OCI-LY3 (cell line): ENCODE data around the gene AXIN1.

Experiments
- H2AFZ ChIP-seq: fragments of 200-600, 300-600 bp; shearing (Covaris generic); 2 replicates; pipeline ENCODE4 v1.6.0; 2014; ENCODE audit warnings: antibody characterized with exemption, low read depth, low read length
- H3K27ac ChIP-seq: fragments of 200-600, 300-600 bp; sonication (generic); 2 replicates; pipeline ENCODE4 v1.5.1; 2014; ENCODE audit warnings: mild to moderate bottlenecking, low read length, moderate library complexity, mixed read lengths
- H3K27me3 ChIP-seq: fragments of 200-600, 300-600 bp; sonication (generic); 2 replicates; pipeline ENCODE4 v1.6.1; 2014; ENCODE audit warnings: low read depth, low read length, mixed read lengths
- H3K36me3 ChIP-seq: fragments of 200-600, 300-600 bp; sonication (generic); replicated peaks from 2 replicates; pipeline ENCODE3; 2014; ENCODE audit warnings: low read depth, low read length, mixed read lengths
- H3K4me1 ChIP-seq: fragments of 300-600, 200-600 bp; sonication (generic); 2 replicates; pipeline ENCODE4 v1.6.1; 2014; ENCODE audit warnings: low read length, mixed read lengths
- H3K4me2 ChIP-seq: fragments of 200-600, 300-600 bp; sonication (generic); 2 replicates; pipeline ENCODE4 v1.6.1; 2014; ENCODE audit warnings: low read length, mixed read lengths
- H3K4me3 ChIP-seq: fragments of 300-600, 200-600 bp; sonication (generic); 2 replicates; pipeline ENCODE4 v1.5.1; 2014; ENCODE audit warnings: antibody characterized with exemption, mild to moderate bottlenecking, low read length, moderate library complexity
- H3K79me2 ChIP-seq: fragments of 300-600, 200-600 bp; shearing (Covaris generic); 2 replicates; pipeline ENCODE4 v1.6.1; 2014; ENCODE audit warnings: mild to moderate bottlenecking, low read length, mixed read lengths
- H3K9ac ChIP-seq: fragments of 300-600, 200-600 bp; shearing (Covaris generic); 2 replicates; pipeline ENCODE4 v1.6.0; 2014; ENCODE audit warnings: mild to moderate bottlenecking, low read length, moderate library complexity
- H3K9me3 ChIP-seq: fragments of 200-600, 300-600 bp; shearing (Covaris generic); 2 replicates; pipeline ENCODE4 v1.6.1; 2014; ENCODE audit warnings: low read length, mixed read lengths; ENCODE audit not compliant: insufficient read depth
- H4K20me1 ChIP-seq: fragments of 200-600, 300-600 bp; sonication (generic); 2 replicates; pipeline ENCODE4 v1.6.1; 2016; ENCODE audit warnings: low read length, mixed read lengths; ENCODE audit not compliant: insufficient read depth
- EZH2phosphoT487 ChIP-seq: fragments of 200-600 bp; shearing (Covaris generic); IDR thresholded peaks from 2 replicates; pipeline ENCODE4 v1.6.1; 2018; ENCODE audit warnings: antibody characterized with exemption, mixed run types, low read depth
- TF ChIP-seq, protein P1 (sequence below): fragments of 200-600, 300-600 bp; sonication (generic); IDR thresholded peaks from 2 replicates; pipeline ENCODE4 v1.5.1; 2014; ENCODE audit warnings: antibody characterized with exemption, low read length, low read depth

AXIN1 gene

GRCh38 chr16:296806-297510 is 55.6 kb downstream of the AXIN1 start:
- no peak for TF ChIP-seq EZH2phosphoT487
- TF ChIP-seq, protein P1, sequence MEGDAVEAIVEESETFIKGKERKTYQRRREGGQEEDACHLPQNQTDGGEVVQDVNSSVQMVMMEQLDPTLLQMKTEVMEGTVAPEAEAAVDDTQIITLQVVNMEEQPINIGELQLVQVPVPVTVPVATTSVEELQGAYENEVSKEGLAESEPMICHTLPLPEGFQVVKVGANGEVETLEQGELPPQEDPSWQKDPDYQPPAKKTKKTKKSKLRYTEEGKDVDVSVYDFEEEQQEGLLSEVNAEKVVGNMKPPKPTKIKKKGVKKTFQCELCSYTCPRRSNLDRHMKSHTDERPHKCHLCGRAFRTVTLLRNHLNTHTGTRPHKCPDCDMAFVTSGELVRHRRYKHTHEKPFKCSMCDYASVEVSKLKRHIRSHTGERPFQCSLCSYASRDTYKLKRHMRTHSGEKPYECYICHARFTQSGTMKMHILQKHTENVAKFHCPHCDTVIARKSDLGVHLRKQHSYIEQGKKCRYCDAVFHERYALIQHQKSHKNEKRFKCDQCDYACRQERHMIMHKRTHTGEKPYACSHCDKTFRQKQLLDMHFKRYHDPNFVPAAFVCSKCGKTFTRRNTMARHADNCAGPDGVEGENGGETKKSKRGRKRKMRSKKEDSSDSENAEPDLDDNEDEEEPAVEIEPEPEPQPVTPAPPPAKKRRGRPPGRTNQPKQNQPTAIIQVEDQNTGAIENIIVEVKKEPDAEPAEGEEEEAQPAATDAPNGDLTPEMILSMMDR: no peak
- no peak overlapping the region for H3K9ac ChIP-seq
- H2AFZ ChIP-seq: no peak overlapping the region
- H3K36me3 ChIP-seq: no peaks in the 10 kb centered on the region
- H3K9me3 ChIP-seq: no peaks in the 10 kb centered on the region
- H3K79me2 ChIP-seq: no peaks in the 10 kb centered on the region
- no peaks in the 10 kb centered on the region for H3K27me3 ChIP-seq
- no peak overlapping the region for H3K4me3 ChIP-seq
- no peaks in the 10 kb centered on the region for H3K4me1 ChIP-seq
- no peak overlapping the region for H3K27ac ChIP-seq
- H3K4me2 ChIP-seq: no peak overlapping the region
- H4K20me1 ChIP-seq: no peaks in the 10 kb centered on the region

DNA sequence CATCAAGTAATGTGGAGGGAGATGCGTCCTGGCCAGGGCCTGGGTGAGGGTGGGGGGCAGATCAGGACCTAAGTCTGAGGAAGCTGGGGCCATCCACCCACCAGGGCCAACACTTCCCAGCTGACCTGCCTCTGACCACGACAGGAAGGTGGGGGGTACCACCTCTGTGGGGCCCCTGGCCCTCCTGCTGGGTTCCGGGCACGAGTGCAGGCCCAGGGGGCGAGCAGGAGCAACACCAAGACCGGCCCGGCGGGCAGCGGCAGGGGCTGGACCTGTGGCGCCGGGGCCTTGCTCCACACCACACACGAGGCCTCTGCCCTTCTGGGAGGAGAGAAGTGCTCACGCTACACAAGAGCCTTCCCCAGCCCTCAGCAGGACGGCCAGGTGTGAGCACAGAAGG is 56.2 kb downstream of the AXIN1 start:
- Histone ChIP-seq H3K79me2 (no peaks in the 10 kb centered on the region), H2AFZ (no peak overlapping the region), H3K27me3 (no peaks in the 10 kb centered on the region), H3K36me3 (no peaks in the 10 kb centered on the region), H3K4me1 (no peaks in the 10 kb centered on the region), H4K20me1 (no peaks in the 10 kb centered on the region), H3K9ac (no peak overlapping the region), H3K4me3 (no peak overlapping the region), H3K9me3 (no peaks in the 10 kb centered on the region), H3K4me2 (no peak overlapping the region), H3K27ac (no peak overlapping the region)
- no peak for TF ChIP-seq EZH2phosphoT487
- TF ChIP-seq, protein P1: no peak

DNA sequence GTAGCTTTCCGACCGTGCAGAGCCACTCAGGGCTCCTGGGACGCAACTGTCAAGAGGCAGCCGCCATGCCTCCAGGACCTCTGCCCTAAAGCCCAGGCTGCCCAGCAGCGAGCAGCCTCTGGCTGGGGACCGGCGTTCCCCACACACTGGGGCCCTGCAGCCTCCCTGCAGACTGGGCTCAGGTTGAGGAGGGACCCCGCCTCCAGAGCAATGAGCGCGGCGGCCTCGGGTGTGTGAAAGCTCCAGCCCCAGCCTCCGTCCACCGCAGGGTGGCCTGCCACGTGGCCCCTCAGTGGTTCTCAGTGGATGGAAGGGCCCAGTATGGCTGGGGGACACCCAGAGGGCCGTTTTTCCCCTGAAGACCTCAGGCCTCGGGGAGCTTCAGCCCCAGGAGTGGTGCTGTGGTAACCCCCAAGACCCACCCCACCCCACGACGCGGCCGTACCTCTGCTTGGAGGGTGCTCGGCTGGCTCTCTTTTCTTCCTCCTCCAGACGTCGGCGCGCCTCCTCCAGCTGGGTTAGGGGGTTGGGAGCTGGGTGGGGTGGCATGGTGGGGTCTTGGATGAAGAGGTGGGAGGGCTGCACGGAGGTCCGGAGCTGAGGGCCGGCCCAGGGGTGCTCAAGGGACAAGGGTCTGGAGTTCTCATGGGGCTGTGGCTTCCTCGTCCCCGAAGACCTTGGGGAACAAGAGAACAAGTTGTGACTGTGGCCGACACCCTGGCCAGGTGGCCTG is 59.3 kb downstream of the AXIN1 start:
- Histone ChIP-seq H3K4me2 (no peak overlapping the region), H3K4me3 (no peak overlapping the region), H3K27me3 (no peaks in the 10 kb centered on the region), H4K20me1 (no peaks in the 10 kb centered on the region), H2AFZ (no peak overlapping the region), H3K9me3 (no peaks in the 10 kb centered on the region), H3K79me2 (no peaks in the 10 kb centered on the region), H3K36me3 (no peaks in the 10 kb centered on the region), H3K9ac (no peak overlapping the region), H3K27ac (no peak overlapping the region), H3K4me1 (no peaks in the 10 kb centered on the region)
- no peak for TF ChIP-seq EZH2phosphoT487

DNA sequence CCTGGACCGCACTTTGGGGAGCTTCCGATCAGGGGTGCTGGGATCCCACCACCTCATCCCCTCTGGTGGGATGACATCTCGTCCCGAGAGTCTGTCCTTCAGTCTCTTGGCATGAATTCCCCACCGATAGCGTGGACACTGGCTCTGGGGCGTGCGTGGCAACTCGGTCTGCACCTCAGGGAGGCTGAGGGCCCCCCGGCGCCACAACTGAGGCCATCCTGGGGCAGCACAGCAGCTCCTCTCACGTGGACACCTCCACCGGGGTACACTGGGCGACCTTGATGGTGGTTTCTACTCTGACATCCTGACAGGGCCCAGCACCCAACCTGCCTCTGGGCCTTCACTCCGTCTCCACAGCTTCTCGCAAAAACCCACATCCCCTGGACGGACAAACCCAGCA is 61.0 kb downstream of the AXIN1 start:
- TF ChIP-seq, protein P1: no peak
- Histone ChIP-seq H4K20me1 (no peaks in the 10 kb centered on the region), H3K9me3 (no peaks in the 10 kb centered on the region)

More for the DNA sequence above, 61.0 kb downstream of the AXIN1 start:
- no peak overlapping the region for H3K4me3 ChIP-seq
- no peaks in the 10 kb centered on the region for H3K79me2 ChIP-seq
- no peak overlapping the region for H3K9ac ChIP-seq
- no peak overlapping the region for H3K27ac ChIP-seq
- H3K4me1 ChIP-seq: no peaks in the 10 kb centered on the region
- H2AFZ ChIP-seq: no peak overlapping the region
- peaks cover 7% of the 10 kb centered on the region for H3K36me3 ChIP-seq
- no peaks in the 10 kb centered on the region for H3K27me3 ChIP-seq
- no peak overlapping the region for H3K4me2 ChIP-seq
